ENCODE data around the gene PEX5L.
A peak's percentile ranks its signal among the peaks of the same experiment; 100 is the strongest.

Gene PEX5L

DNA sequence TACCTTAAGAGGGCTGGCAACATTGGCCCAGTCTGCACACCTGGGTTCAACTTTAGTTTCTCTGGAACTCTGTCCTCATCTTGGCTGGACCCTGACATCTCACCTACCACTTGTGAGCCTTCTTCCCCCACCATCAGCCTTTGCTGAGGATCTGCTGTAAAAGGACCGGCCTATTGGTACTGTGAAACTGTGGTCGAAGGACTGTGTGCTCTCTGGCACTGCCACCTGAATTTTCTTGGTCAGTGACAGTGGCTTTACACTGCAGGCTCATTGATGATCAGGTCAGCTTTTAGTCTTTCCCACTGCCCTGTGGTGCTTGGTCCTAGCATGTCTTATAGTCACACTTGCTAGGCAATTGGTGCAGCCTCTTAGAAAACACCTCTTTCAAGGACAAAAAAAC, 86.9 kb downstream of the PEX5L start:
- TF ChIP-seq, protein P1, sequence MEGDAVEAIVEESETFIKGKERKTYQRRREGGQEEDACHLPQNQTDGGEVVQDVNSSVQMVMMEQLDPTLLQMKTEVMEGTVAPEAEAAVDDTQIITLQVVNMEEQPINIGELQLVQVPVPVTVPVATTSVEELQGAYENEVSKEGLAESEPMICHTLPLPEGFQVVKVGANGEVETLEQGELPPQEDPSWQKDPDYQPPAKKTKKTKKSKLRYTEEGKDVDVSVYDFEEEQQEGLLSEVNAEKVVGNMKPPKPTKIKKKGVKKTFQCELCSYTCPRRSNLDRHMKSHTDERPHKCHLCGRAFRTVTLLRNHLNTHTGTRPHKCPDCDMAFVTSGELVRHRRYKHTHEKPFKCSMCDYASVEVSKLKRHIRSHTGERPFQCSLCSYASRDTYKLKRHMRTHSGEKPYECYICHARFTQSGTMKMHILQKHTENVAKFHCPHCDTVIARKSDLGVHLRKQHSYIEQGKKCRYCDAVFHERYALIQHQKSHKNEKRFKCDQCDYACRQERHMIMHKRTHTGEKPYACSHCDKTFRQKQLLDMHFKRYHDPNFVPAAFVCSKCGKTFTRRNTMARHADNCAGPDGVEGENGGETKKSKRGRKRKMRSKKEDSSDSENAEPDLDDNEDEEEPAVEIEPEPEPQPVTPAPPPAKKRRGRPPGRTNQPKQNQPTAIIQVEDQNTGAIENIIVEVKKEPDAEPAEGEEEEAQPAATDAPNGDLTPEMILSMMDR (IDR thresholded peaks at IDR 0.05; ENCODE audit: low read depth, low read length) = no peak
- no peak overlapping the region for H3K4me3 ChIP-seq (ENCODE audit: low read depth, low read length)

DNA sequence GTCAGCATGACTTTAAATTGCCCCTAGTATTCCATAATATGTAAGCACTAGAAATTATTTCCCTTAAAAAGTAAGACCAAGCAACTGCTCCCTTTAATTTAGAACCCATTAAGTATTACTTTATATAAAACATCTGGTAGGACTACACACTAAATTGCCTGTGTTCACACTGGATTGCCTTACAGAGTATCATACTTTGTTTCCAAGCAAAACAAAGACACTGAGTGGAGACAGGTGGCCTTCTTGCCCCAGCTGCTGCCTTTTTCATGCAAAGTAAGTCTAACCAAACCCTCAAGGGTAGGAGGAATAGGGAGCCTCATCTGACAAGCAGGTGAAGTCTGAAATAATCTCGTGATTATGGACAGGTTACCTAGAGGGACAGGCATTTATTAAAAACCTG, 87.3 kb downstream of the PEX5L start:
- TF ChIP-seq, protein P1 (IDR thresholded peaks at IDR 0.05; ENCODE audit: low read depth, low read length) = no peak
- H3K4me3 ChIP-seq (ENCODE audit: low read depth, low read length) = no peak overlapping the region

DNA sequence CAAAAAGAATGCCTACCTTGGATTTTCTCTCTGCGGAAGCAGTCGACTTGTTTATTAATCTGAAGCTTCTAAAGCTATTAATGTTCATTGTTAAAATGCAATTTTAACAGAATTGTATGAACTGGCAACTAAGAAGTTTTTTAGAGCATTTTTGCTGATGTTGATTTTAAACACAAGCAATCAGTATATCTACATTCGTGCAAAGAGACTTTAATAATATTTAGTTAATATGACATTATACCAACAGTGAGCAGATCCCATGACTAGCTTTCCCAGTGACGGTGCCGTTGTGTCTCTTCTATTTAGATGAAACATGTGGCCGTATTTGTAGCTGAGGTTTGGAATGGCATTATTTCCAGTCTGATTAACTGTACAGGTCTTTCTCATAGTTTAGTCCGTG, 88.0 kb downstream of the PEX5L start:
- H3K4me3 ChIP-seq (ENCODE audit: low read depth, low read length) = no peak overlapping the region
- TF ChIP-seq, protein P1 (IDR thresholded peaks at IDR 0.05; ENCODE audit: low read depth, low read length) = no peak

DNA sequence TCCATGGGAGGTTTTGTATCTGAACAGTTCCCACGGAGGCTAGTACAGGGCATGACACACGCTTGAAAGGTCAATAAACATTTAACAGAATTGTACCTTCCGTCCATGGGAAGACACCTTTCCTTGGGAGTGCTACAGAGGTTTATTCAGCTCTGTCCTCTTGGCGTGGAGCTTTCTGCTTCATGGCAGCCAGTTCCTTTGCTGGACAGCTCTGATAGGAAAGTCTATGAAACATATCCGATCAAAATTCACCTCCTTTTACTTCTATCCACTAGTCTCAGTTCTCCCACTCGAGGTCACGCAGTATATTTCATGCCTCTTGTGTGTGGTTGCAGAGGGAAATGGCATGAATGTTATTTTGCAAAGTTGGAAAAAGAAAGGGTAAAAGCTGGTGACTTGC, 91.2 kb downstream of the PEX5L start:
- TF ChIP-seq, protein P1 (IDR thresholded peaks at IDR 0.05; ENCODE audit: low read depth, low read length) = no peak
- H3K4me3 ChIP-seq (ENCODE audit: low read depth, low read length) = no peak overlapping the region

DNA sequence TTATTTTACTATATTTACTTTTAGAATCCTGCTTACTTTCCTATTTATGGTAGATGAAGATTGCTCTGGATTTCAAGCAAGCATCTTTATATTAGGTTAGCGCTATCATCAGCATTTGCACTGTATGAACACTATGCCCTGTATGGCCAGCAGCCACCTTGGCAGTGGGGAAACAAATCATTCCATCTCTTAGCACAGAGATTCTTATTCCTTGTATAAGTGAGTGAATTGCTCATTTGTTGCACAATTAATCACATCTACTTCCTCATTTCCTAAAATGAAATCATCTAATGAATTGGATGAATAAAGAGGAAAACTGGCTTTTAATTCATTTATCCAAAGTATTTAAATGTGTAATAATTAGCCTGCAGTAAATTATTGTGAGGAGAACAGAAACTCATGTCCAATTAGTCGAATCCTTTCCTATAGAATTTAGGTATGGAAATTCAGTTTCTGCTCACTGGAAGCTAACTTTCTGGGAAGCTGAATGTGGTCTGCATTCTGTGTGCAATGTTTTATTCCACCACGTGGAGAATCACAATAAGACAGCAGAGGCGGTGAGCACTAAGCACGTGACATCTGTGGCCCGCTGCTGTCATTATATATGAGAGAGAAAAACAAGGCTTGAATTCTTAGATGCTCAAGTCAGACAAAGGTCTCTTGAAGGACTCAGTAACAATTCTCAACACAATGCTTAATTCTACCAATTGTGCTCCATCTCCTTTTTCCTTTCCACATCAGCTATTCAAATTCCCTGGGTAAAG, 93.4 kb downstream of the PEX5L start:
- H3K4me3 ChIP-seq (ENCODE audit: low read depth, low read length) = no peak overlapping the region
- TF ChIP-seq, protein P1 (IDR thresholded peaks at IDR 0.05; ENCODE audit: low read depth, low read length) = no peak

DNA sequence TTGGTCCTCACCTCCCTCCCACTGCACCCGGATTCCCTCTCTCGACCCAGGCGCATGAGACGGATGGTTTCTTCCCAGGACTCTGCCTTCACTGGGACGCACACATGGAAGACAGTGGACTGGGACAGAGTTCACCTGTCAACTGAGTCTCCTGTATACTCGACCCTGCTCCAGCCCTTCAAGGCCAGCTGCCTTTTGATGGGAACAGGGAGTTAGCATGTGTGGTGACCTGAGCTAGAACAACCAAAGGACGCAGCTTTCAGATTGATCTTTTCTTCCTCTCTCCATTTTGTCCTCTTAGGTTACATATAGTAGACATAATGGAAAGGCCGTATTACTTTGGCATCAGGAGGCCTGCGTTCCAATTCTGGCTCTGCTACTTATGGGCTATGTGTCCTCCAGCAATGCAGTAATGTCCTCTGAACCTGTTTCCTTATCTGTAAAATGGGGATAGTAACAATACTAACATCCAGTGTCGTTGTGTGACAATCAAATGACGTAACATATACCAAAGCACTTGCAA, 94.1 kb downstream of the PEX5L start:
- H3K4me3 ChIP-seq (ENCODE audit: low read depth, low read length) = peak overlapping the region; percentile 10; the same call in 1 of the 2 replicates
- TF ChIP-seq, protein P1 (IDR thresholded peaks at IDR 0.05; ENCODE audit: low read depth, low read length) = no peak

DNA sequence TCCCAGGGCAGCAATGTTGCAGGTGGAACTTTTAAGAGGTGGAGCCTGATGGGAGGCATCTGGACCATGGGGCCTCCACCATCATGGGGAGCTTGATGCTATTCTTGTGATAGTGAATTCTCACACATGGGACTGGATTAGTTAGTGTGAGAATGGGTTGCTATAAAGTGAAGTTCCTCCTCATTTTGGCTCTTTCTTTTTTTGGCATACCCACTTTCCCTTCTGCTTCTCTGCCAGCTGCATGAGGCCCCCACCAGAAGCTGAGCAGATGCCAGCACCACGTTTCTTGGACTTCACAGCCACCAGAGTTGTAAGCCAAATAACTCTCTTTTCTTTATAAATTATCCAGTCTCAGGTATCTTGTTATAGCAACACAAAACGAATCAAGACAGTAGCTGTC, 101.0 kb downstream of the PEX5L start:
- H3K4me3 ChIP-seq (ENCODE audit: low read depth, low read length) = no peak overlapping the region
- TF ChIP-seq, protein P1 (IDR thresholded peaks at IDR 0.05; ENCODE audit: low read depth, low read length) = no peak
